PC-3 (cell line): ENCODE measurements around the gene SPINK4. TPM values are rescaled to one million over a fixed set of nuclear protein-coding genes. Genes with fewer than 3 reads are reported as not detected.

Source experiments
- ATAC-seq: fragments of 200-7000 bp; cut with Tn5 transposase; 2 replicates; pipeline ENCODE4 v1.9.1; 2020; ENCODE audit warnings: mild to moderate bottlenecking, moderate library complexity
- BruUV-seq: library from RNA; stranded (reverse); fragments of 400-500 nt; replicated peaks from 2 replicates; lab custom pipeline; 2021; lab: Mats Ljungman, UMichigan
- CTCF ChIA-PET: fragments of 300-600 bp; sonication (Branson Sonifier 250); formaldehyde crosslinking; loops from one replicate; lab custom pipeline; 2022; ENCODE audit warnings: antibody characterized with exemption; lab: Charles Lee
- POLR2A ChIA-PET: fragments of 300-600 bp; sonication (Branson Sonifier 250); formaldehyde crosslinking; loops from one replicate; lab custom pipeline; 2022; ENCODE audit warnings: antibody characterized with exemption; ENCODE audit not compliant: unreplicated experiment; lab: Charles Lee
- DNase-seq: peaks from one replicate; pipeline ENCODE4 v3.0.0-alpha.2; 2015
- H2AFZ ChIP-seq: fragments of 300-600 bp; sonication (generic); 2 replicates; pipeline ENCODE4 v1.6.0; 2016; ENCODE audit warnings: antibody characterized with exemption, low read length
- H3F3A ChIP-seq: fragments of 300-600 bp; sonication (generic); one replicate; pipeline ENCODE4 v1.6.0; 2017; ENCODE audit warnings: antibody characterized with exemption, low read length, control low read depth, mild to moderate bottlenecking; ENCODE audit not compliant: unreplicated experiment
- H3K27ac ChIP-seq: fragments of 300-600 bp; sonication (generic); 2 replicates; pipeline ENCODE4 v1.5.1; 2016; ENCODE audit warnings: mild to moderate bottlenecking, low read length
- H3K27me3 ChIP-seq: fragments of 300-600 bp; sonication (generic); 2 replicates; pipeline ENCODE4 v1.6.1; 2016; ENCODE audit warnings: low read length, mixed read lengths
- H3K36me3 ChIP-seq: fragments of 300-600 bp; sonication (generic); 2 replicates; pipeline ENCODE4 v1.6.1; 2016; ENCODE audit warnings: low read depth, mixed run types, low read length, mixed read lengths
- H3K4me1 ChIP-seq: fragments of 300-600 bp; sonication (generic); 2 replicates; pipeline ENCODE4 v1.5.1; 2016; ENCODE audit warnings: low read length; ENCODE audit not compliant: insufficient read depth
- H3K4me2 ChIP-seq: fragments of 300-600 bp; sonication (generic); 2 replicates; pipeline ENCODE4 v1.6.0; 2016; ENCODE audit warnings: low read length
- H3K4me3 ChIP-seq: fragments of 300-600 bp; sonication (generic); 2 replicates; pipeline ENCODE4 v1.5.1; 2016; ENCODE audit warnings: mild to moderate bottlenecking, low read length, mixed read lengths
- H3K79me2 ChIP-seq: fragments of 300-600 bp; sonication (generic); 2 replicates; pipeline ENCODE4 v1.6.1; 2017; ENCODE audit warnings: low read length, mixed read lengths
- H3K9ac ChIP-seq: fragments of 300-600 bp; sonication (generic); 2 replicates; pipeline ENCODE4 v1.6.0; 2016; ENCODE audit warnings: mild to moderate bottlenecking, low read length
- H3K9me2 ChIP-seq: fragments of 300-600 bp; sonication (generic); replicated peaks from 2 replicates; pipeline ENCODE4 v1.6.1; 2016; ENCODE audit warnings: mixed run types, low read length, mixed read lengths
- H3K9me3 ChIP-seq: fragments of 300-600 bp; sonication (generic); 2 replicates; pipeline ENCODE4 v1.6.1; 2016; ENCODE audit warnings: low read length, mixed read lengths
- H4K20me1 ChIP-seq: fragments of 300-600 bp; sonication (generic); 2 replicates; pipeline ENCODE4 v1.6.1; 2016; ENCODE audit warnings: low read length, mixed read lengths
- EZH2 ChIP-seq: fragments of 300-600 bp; sonication (generic); IDR thresholded peaks from one replicate; pipeline ENCODE4 v1.6.1; 2017; ENCODE audit warnings: antibody characterized with exemption, mild to moderate bottlenecking, low read length; ENCODE audit not compliant: unreplicated experiment
- EZH2phosphoT487 ChIP-seq: fragments of 300-600 bp; sonication (generic); IDR thresholded peaks from 2 replicates; pipeline ENCODE4 v1.6.1; 2018; ENCODE audit warnings: mild to moderate bottlenecking, antibody characterized with exemption, low read length, borderline replicate concordance
- intact Hi-C: fragments of 100-400 bp; cut with micrococcal nuclease; formaldehyde crosslinking; loops from 2 replicates; pipeline ENCODE4 v1.9.0; 2023
- total RNA-seq: library from RNA; depleted of rRNA; stranded (reverse); fragments of >200 nt; gene quantifications from 2 replicates; pipeline ENCODE4 v1.2.3, GENCODE V29; 2014
- TF ChIP-seq, protein P1 (sequence below): fragments of 300-600 bp; sonication (generic); conservative IDR thresholded peaks from 2 replicates; pipeline ENCODE4 v1.5.1; 2017; ENCODE audit warnings: antibody characterized with exemption, low read depth, mild to moderate bottlenecking, low read length

SPINK4 gene
- total RNA-seq, 1 experiment from 2014 or later, result not detected

DNA sequence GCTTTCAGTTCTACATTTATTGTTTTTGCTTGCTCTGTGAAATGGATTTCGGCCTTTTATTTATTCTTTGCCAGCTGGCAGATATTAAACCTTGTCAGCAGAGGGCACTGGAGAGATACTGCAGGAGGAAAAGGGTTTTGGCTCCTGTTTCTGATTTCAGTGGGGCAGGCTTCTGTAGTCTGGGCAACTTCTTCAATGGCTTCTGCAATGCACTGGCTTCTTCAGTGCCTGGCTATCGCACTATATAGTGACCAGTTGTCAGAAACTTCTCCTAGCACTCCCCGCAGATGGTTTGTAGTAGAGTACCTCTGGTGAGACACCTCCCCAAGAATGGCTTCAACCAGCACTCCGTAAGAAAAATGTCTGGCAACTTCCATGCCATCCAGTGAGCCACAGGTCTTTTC is 47.1 kb downstream of the SPINK4 start:
- H3K79me2 ChIP-seq, result peaks cover 17% of the 10 kb centered on the region
- H3K9me2 ChIP-seq, result no peaks in the 10 kb centered on the region
- H4K20me1 ChIP-seq, result no peaks in the 10 kb centered on the region
- peaks cover 3% of the 10 kb centered on the region for H3K36me3 ChIP-seq
- H3K4me1 ChIP-seq, result peaks cover 14% of the 10 kb centered on the region
- no peaks in the 10 kb centered on the region for H3K27me3 ChIP-seq
- intact Hi-C loops, result loop anchor here (2.0 kb wide), 1 partner anchor 58 kb away; no protein-coding TSS in a partner anchor
- peaks cover 6% of the 10 kb centered on the region for H3F3A ChIP-seq
- peak; percentile 19; the same call in 1 of the 2 replicates for ATAC-seq
- BruUV-seq, result no TSS peak
- H3K9me3 ChIP-seq, result no peaks in the 10 kb centered on the region
- ChIA-PET CTCF (interaction anchor here (0.5 to 0.6 kb wide), 3 partner anchors 54 to 187 kb away, joined by 3 to 4 read pairs (median 4); partner anchors contain the start of gene NOL6), POLR2A (no interaction called here)
- peak; percentile 76 for DNase-seq
- no peak overlapping the region for H3K9ac ChIP-seq
- H3K27ac ChIP-seq, result peak overlapping the region; percentile 60
- no peak overlapping the region for H2AFZ ChIP-seq
- H3K4me2 ChIP-seq, result no peak overlapping the region
- no peak overlapping the region for H3K4me3 ChIP-seq
- no peak for TF ChIP-seq EZH2
- TF ChIP-seq, protein P1, sequence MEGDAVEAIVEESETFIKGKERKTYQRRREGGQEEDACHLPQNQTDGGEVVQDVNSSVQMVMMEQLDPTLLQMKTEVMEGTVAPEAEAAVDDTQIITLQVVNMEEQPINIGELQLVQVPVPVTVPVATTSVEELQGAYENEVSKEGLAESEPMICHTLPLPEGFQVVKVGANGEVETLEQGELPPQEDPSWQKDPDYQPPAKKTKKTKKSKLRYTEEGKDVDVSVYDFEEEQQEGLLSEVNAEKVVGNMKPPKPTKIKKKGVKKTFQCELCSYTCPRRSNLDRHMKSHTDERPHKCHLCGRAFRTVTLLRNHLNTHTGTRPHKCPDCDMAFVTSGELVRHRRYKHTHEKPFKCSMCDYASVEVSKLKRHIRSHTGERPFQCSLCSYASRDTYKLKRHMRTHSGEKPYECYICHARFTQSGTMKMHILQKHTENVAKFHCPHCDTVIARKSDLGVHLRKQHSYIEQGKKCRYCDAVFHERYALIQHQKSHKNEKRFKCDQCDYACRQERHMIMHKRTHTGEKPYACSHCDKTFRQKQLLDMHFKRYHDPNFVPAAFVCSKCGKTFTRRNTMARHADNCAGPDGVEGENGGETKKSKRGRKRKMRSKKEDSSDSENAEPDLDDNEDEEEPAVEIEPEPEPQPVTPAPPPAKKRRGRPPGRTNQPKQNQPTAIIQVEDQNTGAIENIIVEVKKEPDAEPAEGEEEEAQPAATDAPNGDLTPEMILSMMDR, result peak; percentile 75

DNA sequence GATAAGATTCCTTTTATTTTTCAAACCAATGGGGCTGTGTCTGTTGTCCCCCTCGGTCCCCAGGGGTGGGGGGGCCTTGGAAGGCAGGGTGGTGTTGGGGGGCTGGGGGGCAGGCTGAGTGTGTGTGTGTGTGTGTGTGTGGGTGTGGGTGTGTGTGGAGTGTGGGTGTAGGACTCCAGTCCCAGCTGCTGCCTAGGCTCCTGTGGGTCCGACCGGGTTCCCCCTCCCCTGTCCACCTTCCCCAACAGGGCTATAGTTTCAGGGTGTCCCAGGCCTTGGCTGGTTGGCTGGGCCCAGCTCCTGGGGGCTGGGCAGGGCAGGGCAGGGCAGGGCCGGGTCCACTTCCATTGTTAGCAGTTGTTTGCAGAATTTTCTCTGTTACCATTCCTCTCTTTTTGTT is 48.3 kb downstream of the SPINK4 start:
- no peaks in the 10 kb centered on the region for H4K20me1 ChIP-seq
- no peak overlapping the region for H3K4me3 ChIP-seq
- no peak overlapping the region for H3K27ac ChIP-seq
- no peaks in the 10 kb centered on the region for H3K9me3 ChIP-seq
- DNase-seq (no peak), ATAC-seq (no peak)
- H3K27me3 ChIP-seq, result no peaks in the 10 kb centered on the region
- no TSS peak for BruUV-seq
- ChIA-PET CTCF (no interaction called here), POLR2A (interaction anchor here (0.7 kb wide), 1 partner anchor 121 kb away, joined by 4 read pairs; the partner anchor contains the start of gene B4GALT1)
- no peak overlapping the region for H3K9ac ChIP-seq
- no peaks in the 10 kb centered on the region for H3K9me2 ChIP-seq
- no peak for TF ChIP-seq EZH2phosphoT487
- TF ChIP-seq, protein P1, result no peak
- no peak for TF ChIP-seq EZH2
- peaks cover 29% of the 10 kb centered on the region for H3K79me2 ChIP-seq
- intact Hi-C loops, result no loop called here
- peaks cover 6% of the 10 kb centered on the region for H3F3A ChIP-seq
- H3K36me3 ChIP-seq, result peaks cover 3% of the 10 kb centered on the region
- no peak overlapping the region for H2AFZ ChIP-seq
- H3K4me1 ChIP-seq, result peaks cover 17% of the 10 kb centered on the region
- H3K4me2 ChIP-seq, result no peak overlapping the region

DNA sequence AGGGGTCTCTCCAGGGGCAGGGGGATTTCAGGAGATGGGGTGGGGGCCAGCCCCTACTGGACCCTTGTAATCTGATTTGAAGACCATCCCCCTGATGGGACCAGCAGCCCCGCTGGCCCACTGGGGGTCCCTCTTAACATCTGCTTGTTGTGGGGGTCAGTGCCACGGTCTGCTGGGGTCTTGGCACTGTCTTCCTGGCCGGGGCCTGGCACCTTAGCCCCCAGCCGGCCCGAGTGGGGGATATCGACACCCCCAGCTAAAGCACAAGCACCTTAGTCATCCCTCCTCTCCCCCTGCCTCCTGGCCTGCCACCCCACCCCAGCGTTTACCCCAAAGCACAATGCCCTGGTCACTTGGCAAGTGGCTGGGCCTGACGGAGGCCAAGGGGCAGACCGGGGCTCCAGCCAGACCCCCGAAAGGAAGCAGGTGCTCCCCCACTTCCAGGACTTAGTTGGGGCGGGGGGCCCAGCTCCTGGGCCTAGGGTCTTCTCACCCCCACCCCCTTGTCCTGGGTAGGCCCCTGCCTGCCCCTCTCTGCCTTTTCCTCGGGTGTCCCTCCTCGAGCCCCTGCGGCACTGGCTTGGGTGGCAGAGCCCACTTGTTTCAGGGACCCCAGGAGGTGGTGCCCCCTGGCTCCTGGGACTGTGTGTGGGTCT is 49.0 kb downstream of the SPINK4 start:
- Histone ChIP-seq H3K79me2 (peaks cover 36% of the 10 kb centered on the region), H3K9me3 (no peaks in the 10 kb centered on the region), H3K27ac (no peak overlapping the region), H4K20me1 (no peaks in the 10 kb centered on the region), H3K9ac (peak overlapping the region; percentile 98; the same call in 1 of the 2 replicates), H3F3A (peaks cover 6% of the 10 kb centered on the region), H3K9me2 (no peaks in the 10 kb centered on the region), H3K27me3 (no peaks in the 10 kb centered on the region), H2AFZ (no peak overlapping the region), H3K36me3 (peaks cover 3% of the 10 kb centered on the region), H3K4me1 (peaks cover 17% of the 10 kb centered on the region), H3K4me2 (peak overlapping the region; percentile 89; the same call in 1 of the 2 replicates), H3K4me3 (no peak overlapping the region)
- TF ChIP-seq EZH2 (no peak), EZH2phosphoT487 (no peak)
- TF ChIP-seq, protein P1, result no peak
- DNase-seq, result no peak
- BruUV-seq, result no TSS peak
- CTCF ChIA-PET, result no interaction called here
- intact Hi-C loops, result no loop called here
- POLR2A ChIA-PET, result no interaction called here
- ATAC-seq, result no peak
